Epithelial cell of esophagus (primary cell): Measurements from ENCODE around the gene SSR2.

Experiments used
- DNase-seq: peaks from one replicate; pipeline ENCODE4 v3.0.0; 2010; ENCODE audit warnings: low read depth
- H3K4me3 ChIP-seq: 2 replicates; pipeline ENCODE4 v1.5.1; 2011; ENCODE audit warnings: mild to moderate bottlenecking, low read length, control low read depth
- TF ChIP-seq, protein P1 (sequence below): IDR thresholded peaks from 2 replicates; pipeline ENCODE4 v1.5.1; 2011; ENCODE audit warnings: low read depth, mild to moderate bottlenecking, low read length, control low read depth, inconsistent platforms; ENCODE audit not compliant: insufficient read depth; ENCODE audit errors: missing control alignments

Gene SSR2

GRCh38 chr1:155966750-155967149, 54.0 kb downstream of the SSR2 start:
- no peak for DNase-seq
- TF ChIP-seq, protein P1, sequence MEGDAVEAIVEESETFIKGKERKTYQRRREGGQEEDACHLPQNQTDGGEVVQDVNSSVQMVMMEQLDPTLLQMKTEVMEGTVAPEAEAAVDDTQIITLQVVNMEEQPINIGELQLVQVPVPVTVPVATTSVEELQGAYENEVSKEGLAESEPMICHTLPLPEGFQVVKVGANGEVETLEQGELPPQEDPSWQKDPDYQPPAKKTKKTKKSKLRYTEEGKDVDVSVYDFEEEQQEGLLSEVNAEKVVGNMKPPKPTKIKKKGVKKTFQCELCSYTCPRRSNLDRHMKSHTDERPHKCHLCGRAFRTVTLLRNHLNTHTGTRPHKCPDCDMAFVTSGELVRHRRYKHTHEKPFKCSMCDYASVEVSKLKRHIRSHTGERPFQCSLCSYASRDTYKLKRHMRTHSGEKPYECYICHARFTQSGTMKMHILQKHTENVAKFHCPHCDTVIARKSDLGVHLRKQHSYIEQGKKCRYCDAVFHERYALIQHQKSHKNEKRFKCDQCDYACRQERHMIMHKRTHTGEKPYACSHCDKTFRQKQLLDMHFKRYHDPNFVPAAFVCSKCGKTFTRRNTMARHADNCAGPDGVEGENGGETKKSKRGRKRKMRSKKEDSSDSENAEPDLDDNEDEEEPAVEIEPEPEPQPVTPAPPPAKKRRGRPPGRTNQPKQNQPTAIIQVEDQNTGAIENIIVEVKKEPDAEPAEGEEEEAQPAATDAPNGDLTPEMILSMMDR: no peak
- H3K4me3 ChIP-seq: no peak overlapping the region

- DNase-seq: no peak
- TF ChIP-seq, protein P1: no peak
- H3K4me3 ChIP-seq: no peak overlapping the region
These were observed 54.6 kb downstream of the SSR2 start for GRCh38 chr1:155966135-155966534.

DNA sequence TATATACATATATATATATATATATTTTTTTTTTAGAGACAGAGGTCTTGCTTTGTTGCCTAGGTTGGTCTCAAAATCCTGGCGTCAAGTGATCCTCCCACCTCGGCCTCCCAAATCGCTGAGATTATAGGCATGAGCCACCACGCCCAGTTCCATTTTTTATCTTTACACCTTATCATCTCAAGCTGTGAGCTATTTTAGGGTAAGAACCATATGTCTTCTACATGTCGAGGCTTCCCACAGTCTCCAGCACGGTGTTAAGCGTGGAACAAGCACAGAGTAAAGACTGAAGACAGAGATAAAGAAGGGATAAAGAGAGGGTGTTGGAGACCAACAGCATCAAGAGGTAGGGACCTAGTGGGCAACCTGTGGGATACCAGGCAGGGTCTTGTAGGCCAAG, 56.6 kb downstream of the SSR2 start:
- DNase-seq: no peak
- TF ChIP-seq, protein P1: no peak
- H3K4me3 ChIP-seq: no peak overlapping the region

DNA sequence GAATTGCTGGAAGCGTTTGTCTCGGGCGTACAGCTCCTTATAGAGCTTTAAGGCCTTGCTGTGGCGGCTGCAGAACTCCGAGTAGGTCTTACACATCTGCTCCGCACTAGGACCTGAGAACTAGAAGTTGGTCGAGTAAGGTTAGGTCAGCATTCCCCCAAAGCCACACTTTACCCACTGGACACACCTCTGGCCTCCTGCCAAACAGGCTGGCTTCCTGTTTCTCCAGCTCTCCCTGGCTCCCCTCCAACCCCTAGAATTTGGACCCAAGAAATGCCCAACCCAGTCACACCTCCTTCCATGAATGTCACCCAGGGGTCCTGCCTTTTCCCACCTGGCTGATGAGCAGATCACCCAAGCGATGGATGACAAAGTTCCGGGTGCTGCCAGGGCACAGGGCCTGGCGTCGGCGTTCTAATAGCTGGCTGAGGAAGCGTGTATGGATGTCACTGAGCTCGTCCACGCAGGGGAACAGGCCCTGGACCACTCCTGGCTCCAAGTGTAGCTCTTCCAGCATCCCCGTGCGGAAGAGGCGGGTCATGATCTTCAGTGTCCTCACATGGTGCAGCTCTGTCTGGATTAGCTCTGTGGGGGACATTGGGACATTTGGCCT, 58.0 kb downstream of the SSR2 start:
- DNase-seq: peak; percentile 33
- H3K4me3 ChIP-seq: no peak overlapping the region
- TF ChIP-seq, protein P1: no peak

GRCh38 chr1:155961937-155962336, 58.8 kb downstream of the SSR2 start:
- no peak overlapping the region for H3K4me3 ChIP-seq
- peak; percentile 99 for DNase-seq
- TF ChIP-seq, protein P1: peak; percentile 40

GRCh38 chr1:155960081-155960745, 60.5 kb downstream of the SSR2 start:
- TF ChIP-seq, protein P1: no peak
- no peak for DNase-seq
- no peak overlapping the region for H3K4me3 ChIP-seq
